ENCODE data around the gene LAP3. TPM values are rescaled to one million over a fixed set of nuclear protein-coding genes. Genes with fewer than 3 reads are reported as not detected.

LAP3 gene
- total RNA-seq, 1 experiment from 2014 or later, result 65.1 TPM

GRCh38 chr4:17577665-17578481 is 875 bp downstream of the LAP3 start:
- no peaks in the 10 kb centered on the region for H4K20me1 ChIP-seq (ENCODE audit: low read length)
- no peaks in the 10 kb centered on the region for H3K9me2 ChIP-seq (replicated peaks; ENCODE audit: low read length)
- H3K27ac ChIP-seq (ENCODE audit: low read length), result peak overlapping the region; percentile 44
- ChIA-PET POLR2A (ENCODE audit: unreplicated experiment) (no interaction called here), CTCF (no interaction called here)
- peak; percentile 38 for ATAC-seq
- H3F3A ChIP-seq (ENCODE audit: low read length, unreplicated experiment), result no peaks in the 10 kb centered on the region
- H3K4me3 ChIP-seq (ENCODE audit: low read length), result peak overlapping the region; percentile 91
- H3K36me3 ChIP-seq (ENCODE audit: low read depth, low read length), result peaks cover 7% of the 10 kb centered on the region
- peak overlapping the region; percentile 96 for H3K4me2 ChIP-seq (ENCODE audit: low read length)
- peak overlapping the region; percentile 84 for H2AFZ ChIP-seq (ENCODE audit: low read length)
- DNase-seq, result peak; percentile 19
- peak overlapping the region; percentile 90 for H3K9ac ChIP-seq (ENCODE audit: low read length)
- peaks cover 23% of the 10 kb centered on the region for H3K79me2 ChIP-seq (ENCODE audit: low read length)
- no peak for TF ChIP-seq CTCF (conservative IDR thresholded peaks at IDR 0.05; ENCODE audit: low read depth, low read length)
- TF ChIP-seq EZH2phosphoT487 (IDR thresholded peaks at IDR 0.05; ENCODE audit: borderline replicate concordance, low read length), result no peak
- no peak for TF ChIP-seq EZH2 (IDR thresholded peaks at IDR 0.05; ENCODE audit: low read length, unreplicated experiment)
- H3K4me1 ChIP-seq (ENCODE audit: insufficient read depth, low read length), result peaks cover 10% of the 10 kb centered on the region
- BruUV-seq (replicated peaks), result TSS peak; percentile 69
- H3K27me3 ChIP-seq (ENCODE audit: low read length), result no peaks in the 10 kb centered on the region
- intact Hi-C loops (cut with micrococcal nuclease), result loop anchor here (1.0 to 2.0 kb wide), 3 partner anchors 29 to 66 kb away; partner anchors contain the start of genes MED28 and QDPR
- H3K9me3 ChIP-seq (ENCODE audit: low read length), result no peaks in the 10 kb centered on the region

- TF ChIP-seq EZH2 (IDR thresholded peaks at IDR 0.05; ENCODE audit: low read length, unreplicated experiment), result no peak
- TF ChIP-seq CTCF (conservative IDR thresholded peaks at IDR 0.05; ENCODE audit: low read depth, low read length), result no peak
- no peak for TF ChIP-seq EZH2phosphoT487 (IDR thresholded peaks at IDR 0.05; ENCODE audit: borderline replicate concordance, low read length)
- DNase-seq, result peak; percentile 1
- intact Hi-C loops (cut with micrococcal nuclease), result no loop called here
- peaks cover 7% of the 10 kb centered on the region for H3K36me3 ChIP-seq (ENCODE audit: low read depth, low read length)
- peak overlapping the region; percentile 91 for H3K4me3 ChIP-seq (ENCODE audit: low read length)
- H3K4me1 ChIP-seq (ENCODE audit: insufficient read depth, low read length), result peaks cover 10% of the 10 kb centered on the region
- peaks cover 23% of the 10 kb centered on the region for H3K79me2 ChIP-seq (ENCODE audit: low read length)
- H3K4me2 ChIP-seq (ENCODE audit: low read length), result peak overlapping the region; percentile 96
- H2AFZ ChIP-seq (ENCODE audit: low read length), result no peak overlapping the region; the same call in 1 of the 2 replicates
- H3K27me3 ChIP-seq (ENCODE audit: low read length), result no peaks in the 10 kb centered on the region
- H4K20me1 ChIP-seq (ENCODE audit: low read length), result no peaks in the 10 kb centered on the region
- ChIA-PET CTCF (no interaction called here), POLR2A (ENCODE audit: unreplicated experiment) (no interaction called here)
- no peak for ATAC-seq
- no peak overlapping the region for H3K9ac ChIP-seq (ENCODE audit: low read length)
- no peaks in the 10 kb centered on the region for H3F3A ChIP-seq (ENCODE audit: low read length, unreplicated experiment)
- H3K9me3 ChIP-seq (ENCODE audit: low read length), result no peaks in the 10 kb centered on the region
- no peaks in the 10 kb centered on the region for H3K9me2 ChIP-seq (replicated peaks; ENCODE audit: low read length)
- BruUV-seq (replicated peaks), result no TSS peak
- no peak overlapping the region for H3K27ac ChIP-seq (ENCODE audit: low read length)
These were observed 1.5 kb downstream of the LAP3 start for GRCh38 chr4:17578482-17578891.

- Histone ChIP-seq H3K79me2 (ENCODE audit: low read length) (peaks cover 23% of the 10 kb centered on the region), H4K20me1 (ENCODE audit: low read length) (no peaks in the 10 kb centered on the region), H3K4me1 (ENCODE audit: insufficient read depth, low read length) (peaks cover 10% of the 10 kb centered on the region), H3K4me3 (ENCODE audit: low read length) (no peak overlapping the region), H3K4me2 (ENCODE audit: low read length) (no peak overlapping the region), H3K27ac (ENCODE audit: low read length) (no peak overlapping the region), H3K9me3 (ENCODE audit: low read length) (no peaks in the 10 kb centered on the region), H2AFZ (ENCODE audit: low read length) (no peak overlapping the region), H3K27me3 (ENCODE audit: low read length) (no peaks in the 10 kb centered on the region), H3K9ac (ENCODE audit: low read length) (no peak overlapping the region), H3F3A (ENCODE audit: low read length, unreplicated experiment) (no peaks in the 10 kb centered on the region), H3K9me2 (replicated peaks; ENCODE audit: low read length) (no peaks in the 10 kb centered on the region), H3K36me3 (ENCODE audit: low read depth, low read length) (peaks cover 7% of the 10 kb centered on the region)
- ChIA-PET POLR2A (ENCODE audit: unreplicated experiment) (no interaction called here), CTCF (no interaction called here)
- DNase-seq, result no peak
- no TSS peak for BruUV-seq (replicated peaks)
- no peak for ATAC-seq
- TF ChIP-seq CTCF (conservative IDR thresholded peaks at IDR 0.05; ENCODE audit: low read depth, low read length), result no peak
- TF ChIP-seq EZH2 (IDR thresholded peaks at IDR 0.05; ENCODE audit: low read length, unreplicated experiment), result no peak
- no peak for TF ChIP-seq EZH2phosphoT487 (IDR thresholded peaks at IDR 0.05; ENCODE audit: borderline replicate concordance, low read length)
- intact Hi-C loops (cut with micrococcal nuclease), result no loop called here
These were observed 4.0 kb downstream of the LAP3 start for GRCh38 chr4:17580969-17581368.
